SK-N-SH treated with all-trans-retinoic acid at 6 μM for 48 hours (cell line): ENCODE measurements around the gene ABCA12.
"Not testable (repeated sequence)": the region's sequence is repeated elsewhere in the genome, so short reads cannot be mapped to it uniquely, and the experiment has no call there.

Experiments
- ISL1 ChIP-seq: fragments of 250-450 bp; sonication (Bioruptor Pico); IDR thresholded peaks from 2 replicates; pipeline ENCODE4 v2.1.2; 2022; ENCODE audit warnings: mild to moderate bottlenecking, moderate library complexity
- PATZ1 ChIP-seq: fragments of 250-450 bp; sonication (Bioruptor Pico); IDR thresholded peaks from 2 replicates; pipeline ENCODE4 v1.8.0; 2020; ENCODE audit warnings: mild to moderate bottlenecking, moderate library complexity, borderline replicate concordance
- PPARA ChIP-seq: fragments of 250-450 bp; sonication (Bioruptor Pico); IDR thresholded peaks from 2 replicates; pipeline ENCODE4 v1.5.0; 2020; ENCODE audit warnings: mild to moderate bottlenecking, borderline replicate concordance
- ZFP3 ChIP-seq: fragments of 250-450 bp; sonication (Bioruptor Pico); IDR thresholded peaks from 2 replicates; pipeline ENCODE4 v1.5.0; 2020; ENCODE audit warnings: mild to moderate bottlenecking, moderate library complexity
- TF ChIP-seq, protein P1 (sequence below): fragments of 250-450 bp; sonication (Bioruptor Pico); IDR thresholded peaks from 2 replicates; pipeline ENCODE4 v1.5.0; 2020; ENCODE audit warnings: mild to moderate bottlenecking, moderate library complexity

DNA sequence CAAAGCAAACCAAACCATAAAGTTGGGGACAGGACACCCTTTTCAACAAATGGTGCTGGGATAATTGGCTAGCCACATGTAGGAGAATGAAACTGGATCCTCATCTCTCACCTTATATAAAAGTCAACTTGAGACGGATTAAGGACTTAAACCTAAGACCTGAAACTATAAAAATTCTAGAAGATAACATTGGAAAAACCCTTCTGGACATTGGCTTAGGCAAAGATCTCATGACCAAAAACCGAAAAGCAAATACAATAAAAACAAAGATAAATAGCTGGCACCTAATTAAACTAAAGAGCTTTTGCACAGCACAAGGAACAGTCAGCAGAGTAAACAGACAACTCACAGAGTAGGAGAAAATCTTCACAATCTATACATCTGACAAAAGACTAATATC is 28.1 kb upstream of the ABCA12 start:
- TF ChIP-seq, protein P1, sequence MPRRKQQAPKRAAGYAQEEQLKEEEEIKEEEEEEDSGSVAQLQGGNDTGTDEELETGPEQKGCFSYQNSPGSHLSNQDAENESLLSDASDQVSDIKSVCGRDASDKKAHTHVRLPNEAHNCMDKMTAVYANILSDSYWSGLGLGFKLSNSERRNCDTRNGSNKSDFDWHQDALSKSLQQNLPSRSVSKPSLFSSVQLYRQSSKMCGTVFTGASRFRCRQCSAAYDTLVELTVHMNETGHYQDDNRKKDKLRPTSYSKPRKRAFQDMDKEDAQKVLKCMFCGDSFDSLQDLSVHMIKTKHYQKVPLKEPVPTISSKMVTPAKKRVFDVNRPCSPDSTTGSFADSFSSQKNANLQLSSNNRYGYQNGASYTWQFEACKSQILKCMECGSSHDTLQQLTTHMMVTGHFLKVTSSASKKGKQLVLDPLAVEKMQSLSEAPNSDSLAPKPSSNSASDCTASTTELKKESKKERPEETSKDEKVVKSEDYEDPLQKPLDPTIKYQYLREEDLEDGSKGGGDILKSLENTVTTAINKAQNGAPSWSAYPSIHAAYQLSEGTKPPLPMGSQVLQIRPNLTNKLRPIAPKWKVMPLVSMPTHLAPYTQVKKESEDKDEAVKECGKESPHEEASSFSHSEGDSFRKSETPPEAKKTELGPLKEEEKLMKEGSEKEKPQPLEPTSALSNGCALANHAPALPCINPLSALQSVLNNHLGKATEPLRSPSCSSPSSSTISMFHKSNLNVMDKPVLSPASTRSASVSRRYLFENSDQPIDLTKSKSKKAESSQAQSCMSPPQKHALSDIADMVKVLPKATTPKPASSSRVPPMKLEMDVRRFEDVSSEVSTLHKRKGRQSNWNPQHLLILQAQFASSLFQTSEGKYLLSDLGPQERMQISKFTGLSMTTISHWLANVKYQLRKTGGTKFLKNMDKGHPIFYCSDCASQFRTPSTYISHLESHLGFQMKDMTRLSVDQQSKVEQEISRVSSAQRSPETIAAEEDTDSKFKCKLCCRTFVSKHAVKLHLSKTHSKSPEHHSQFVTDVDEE (CRISPR knock-in tag): not testable (repeated sequence)
- not testable (repeated sequence) for TF ChIP-seq PPARA (CRISPR knock-in tag); PATZ1 (CRISPR knock-in tag); ZFP3 (CRISPR knock-in tag); ISL1
